HG03159 (cell line): ENCODE measurements around the gene CLDND2.

Experiments
- ATAC-seq: cut with Tn5 transposase; IDR thresholded peaks from one replicate; pipeline ENCODE4 v1.9.1; 2021; ENCODE audit warnings: mild to moderate bottlenecking, moderate library complexity; ENCODE audit not compliant: unreplicated experiment

The CLDND2 gene

DNA sequence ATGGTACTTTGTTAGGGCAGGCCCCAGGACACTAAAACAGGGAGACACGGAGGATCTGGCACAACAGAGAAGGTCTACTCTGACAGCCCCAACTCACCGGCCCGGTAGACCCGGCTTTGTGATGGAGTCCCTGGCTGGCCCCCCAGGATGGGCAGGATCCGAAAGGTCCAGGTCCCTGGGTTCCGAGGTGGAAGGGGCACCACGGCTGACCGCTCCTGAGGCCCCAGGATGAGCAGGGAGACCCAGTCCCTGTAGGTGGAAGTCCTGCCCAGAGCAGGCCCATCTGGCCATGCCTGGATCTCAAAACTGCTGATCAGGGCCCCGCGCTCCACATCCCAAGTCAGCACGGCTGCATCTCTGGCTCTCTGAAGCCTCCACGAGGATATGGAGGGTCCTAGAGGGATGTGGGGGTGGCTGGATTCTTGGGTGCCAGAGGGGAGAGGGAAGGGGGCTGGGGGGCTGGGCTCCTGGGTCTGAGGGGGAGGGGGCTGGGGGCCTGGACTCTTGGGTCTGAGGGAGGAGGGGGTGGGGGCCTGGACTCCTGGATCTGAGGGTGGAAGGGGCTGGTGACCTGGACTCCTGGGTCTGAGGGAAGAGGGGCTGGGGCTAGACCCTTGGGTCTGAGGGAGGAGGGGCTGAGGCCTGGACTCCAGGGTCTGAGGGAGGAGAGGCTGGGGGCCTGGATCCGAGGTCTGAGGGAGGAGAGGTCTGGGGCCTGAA, 31.5 kb downstream of the CLDND2 start:
- no peak for ATAC-seq

GRCh38 chr19:51333836-51334460, 34.9 kb downstream of the CLDND2 start:
- ATAC-seq = no peak

DNA sequence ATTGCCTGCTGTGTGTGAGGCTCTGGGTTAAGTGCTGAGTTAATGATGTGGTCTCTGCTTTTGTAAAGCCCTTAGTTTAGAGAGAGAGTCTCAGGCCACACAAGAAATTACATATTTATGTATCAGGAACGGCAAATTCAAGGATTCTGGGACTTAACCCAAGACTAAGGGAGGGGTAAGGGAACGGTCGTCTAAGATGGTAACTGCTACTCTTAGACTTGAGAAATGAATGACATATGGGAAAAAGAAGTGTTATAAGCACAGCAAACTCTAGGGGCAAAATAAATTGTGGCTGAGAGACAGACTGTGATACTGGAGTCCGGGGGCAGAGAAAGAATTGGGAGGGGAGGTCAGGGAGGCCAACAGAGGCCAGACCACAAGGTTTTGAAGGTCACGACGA, 37.1 kb downstream of the CLDND2 start:
- ATAC-seq = no peak

DNA sequence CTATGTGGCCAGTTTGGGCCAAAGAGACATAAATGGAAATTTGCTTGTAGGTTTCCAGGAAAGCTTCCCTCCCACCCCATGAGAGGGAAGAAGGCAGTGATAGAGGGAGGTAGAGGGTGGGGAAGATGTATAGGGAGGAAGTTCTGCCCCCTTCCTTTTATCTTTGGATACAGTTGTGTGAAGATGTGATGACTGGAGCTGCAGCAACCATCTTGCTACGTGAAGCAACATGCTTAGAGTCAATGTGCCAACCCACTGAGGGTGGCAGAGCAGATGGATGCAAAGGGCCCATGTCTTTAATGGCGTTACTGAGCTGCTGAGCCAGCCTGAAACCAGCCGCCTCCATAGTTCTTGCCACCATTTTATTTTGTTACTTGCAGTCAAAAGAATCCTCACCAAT, 37.6 kb downstream of the CLDND2 start:
- ATAC-seq = no peak

DNA sequence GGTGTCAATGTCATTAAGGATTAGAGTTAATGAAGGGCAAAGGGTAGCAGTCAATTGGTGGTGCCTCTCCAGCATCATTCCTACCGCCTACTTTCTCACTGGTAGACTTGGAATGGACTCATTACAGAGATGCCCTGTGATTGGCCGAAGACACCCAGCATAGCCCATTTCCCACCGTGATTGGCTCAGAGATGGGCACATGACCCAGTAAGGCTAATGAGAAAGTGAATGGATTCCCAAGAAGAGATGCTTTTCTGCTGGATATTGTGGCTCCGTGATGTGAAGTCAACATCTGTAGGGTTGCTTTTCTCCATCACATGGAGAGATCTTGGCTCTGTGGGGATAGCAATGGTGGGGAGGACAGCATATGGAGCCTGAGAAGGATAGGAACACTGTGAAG, 38.4 kb downstream of the CLDND2 start:
- ATAC-seq = no peak

- no peak for ATAC-seq
Observed at GRCh38 chr19:51329411-51329810, 39.4 kb downstream of the CLDND2 start.

- no peak for ATAC-seq
Observed at GRCh38 chr19:51327066-51328001, 41.5 kb downstream of the CLDND2 start.

GRCh38 chr19:51326216-51327065, 42.4 kb downstream of the CLDND2 start:
- no peak for ATAC-seq

- no peak for ATAC-seq
Observed at GRCh38 chr19:51325161-51325976, 43.4 kb downstream of the CLDND2 start.

DNA sequence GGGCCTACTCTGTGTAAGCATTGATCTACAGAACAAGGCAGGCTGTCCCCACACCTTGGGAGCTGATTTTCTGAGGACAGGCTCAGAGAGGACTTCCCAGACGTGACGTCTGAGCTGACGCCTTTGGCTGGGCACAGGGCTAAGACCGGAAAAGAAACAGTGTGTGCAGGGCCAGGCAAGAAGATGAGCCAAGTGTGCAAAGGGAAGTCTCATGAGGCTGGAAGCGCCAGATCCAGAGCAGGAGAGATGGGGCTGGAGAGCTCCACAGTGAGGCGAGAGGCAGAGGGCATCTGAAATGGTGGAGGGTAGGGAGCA, 44.7 kb downstream of the CLDND2 start:
- ATAC-seq = no peak

DNA sequence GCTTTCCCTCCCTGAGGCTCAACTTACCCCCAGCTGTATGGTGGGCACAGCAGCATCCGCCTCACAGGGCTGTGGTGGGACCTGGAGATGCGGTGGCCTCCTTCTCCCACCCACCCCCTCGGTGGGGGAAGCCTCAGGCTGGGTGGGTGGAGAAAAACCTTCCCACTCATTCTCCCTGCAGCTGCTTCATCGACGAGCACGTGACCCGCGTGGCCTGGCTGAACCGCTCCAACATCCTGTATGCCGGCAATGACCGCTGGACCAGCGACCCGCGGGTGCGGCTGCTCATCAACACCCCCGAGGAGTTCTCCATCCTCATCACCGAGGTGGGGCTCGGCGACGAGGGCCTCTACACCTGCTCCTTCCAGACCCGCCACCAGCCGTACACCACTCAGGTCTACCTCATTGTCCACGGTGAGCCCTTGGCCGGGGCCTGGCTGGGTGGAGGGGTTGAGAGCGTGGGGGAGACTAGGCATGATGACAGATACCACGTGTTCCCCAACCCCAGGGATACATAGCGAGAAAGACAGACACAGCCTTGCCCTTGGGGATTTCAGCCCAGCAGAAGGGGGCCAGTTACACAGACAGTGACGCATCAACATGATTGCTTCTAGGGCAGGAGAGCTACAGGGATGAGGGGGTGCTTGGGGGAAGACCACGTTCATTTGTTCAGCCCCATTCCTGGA, 45.2 kb downstream of the CLDND2 start:
- ATAC-seq = no peak

- ATAC-seq = no peak
Observed at GRCh38 chr19:51321799-51322198, 47.0 kb downstream of the CLDND2 start.

DNA sequence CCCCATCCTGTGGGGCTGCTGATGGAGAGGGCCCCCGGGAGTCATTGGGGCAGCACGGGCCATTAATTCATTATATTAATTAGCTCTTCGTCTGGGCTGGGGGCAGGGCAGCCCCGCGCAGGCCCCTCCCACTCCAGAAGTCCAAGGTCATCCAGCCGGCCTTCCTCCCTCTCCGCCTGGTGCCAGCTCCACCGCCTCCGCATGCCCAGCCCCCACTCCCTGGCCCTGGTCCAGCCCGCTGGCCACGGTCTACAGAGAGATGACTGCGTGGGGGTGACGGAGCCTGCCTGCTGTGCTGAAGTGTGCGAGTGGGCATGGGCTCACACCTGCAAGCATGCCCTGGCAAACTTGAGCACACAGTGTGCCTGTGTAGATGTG, 48.5 kb downstream of the CLDND2 start:
- ATAC-seq = no peak

GRCh38 chr19:51319649-51320279, 49.0 kb downstream of the CLDND2 start:
- no peak for ATAC-seq

GRCh38 chr19:51318687-51319648, 49.8 kb downstream of the CLDND2 start:
- ATAC-seq = no peak

DNA sequence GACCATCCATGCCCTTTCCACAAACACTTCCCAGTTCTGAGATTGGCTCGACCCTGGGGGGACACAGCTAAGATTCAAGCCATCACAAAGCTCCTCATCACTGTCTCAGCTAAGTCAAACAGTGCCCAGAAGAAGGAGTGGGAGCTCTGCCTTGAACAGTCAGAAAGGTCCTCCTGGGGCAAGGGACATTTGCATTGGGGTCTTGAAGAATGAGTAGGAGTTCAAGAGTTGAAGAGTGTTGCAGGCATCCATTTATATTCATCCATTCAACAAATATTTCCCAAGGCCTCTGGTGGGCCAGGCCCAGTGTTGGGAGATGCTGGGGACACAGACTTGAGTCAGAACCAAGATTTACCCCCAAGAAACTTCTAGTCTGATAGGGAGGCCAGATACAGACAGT, 50.8 kb downstream of the CLDND2 start:
- no peak for ATAC-seq

DNA sequence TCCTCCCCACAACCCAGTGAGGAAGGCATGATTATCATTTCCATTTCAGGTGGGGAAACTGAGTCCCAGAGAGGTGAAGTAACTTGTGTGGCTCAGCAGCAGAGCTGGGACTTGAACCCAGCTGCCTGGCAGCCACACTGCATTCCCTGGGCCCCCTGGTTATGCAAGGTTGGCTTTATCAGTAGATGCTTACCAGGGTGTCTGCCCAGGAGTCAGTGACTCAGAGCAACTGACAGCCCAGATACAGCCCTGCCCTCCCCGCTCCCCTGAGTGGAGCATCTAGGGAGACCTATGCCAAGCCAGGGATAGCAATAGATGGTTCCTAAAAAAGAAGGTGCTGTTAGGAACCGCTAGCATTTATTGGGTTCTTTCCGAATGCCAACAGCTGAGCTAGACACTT, 51.4 kb downstream of the CLDND2 start:
- no peak for ATAC-seq
